HG03108 (cell line): ENCODE data around the gene TMTC1.
"Not testable (repeated sequence)": the region's sequence is repeated elsewhere in the genome, so short reads cannot be mapped to it uniquely, and the experiment has no call there.

Experiments
- ATAC-seq: cut with Tn5 transposase; IDR thresholded peaks from one replicate; pipeline ENCODE4 v1.9.1; 2021; ENCODE audit warnings: moderate library complexity; ENCODE audit not compliant: unreplicated experiment

The TMTC1 gene

DNA sequence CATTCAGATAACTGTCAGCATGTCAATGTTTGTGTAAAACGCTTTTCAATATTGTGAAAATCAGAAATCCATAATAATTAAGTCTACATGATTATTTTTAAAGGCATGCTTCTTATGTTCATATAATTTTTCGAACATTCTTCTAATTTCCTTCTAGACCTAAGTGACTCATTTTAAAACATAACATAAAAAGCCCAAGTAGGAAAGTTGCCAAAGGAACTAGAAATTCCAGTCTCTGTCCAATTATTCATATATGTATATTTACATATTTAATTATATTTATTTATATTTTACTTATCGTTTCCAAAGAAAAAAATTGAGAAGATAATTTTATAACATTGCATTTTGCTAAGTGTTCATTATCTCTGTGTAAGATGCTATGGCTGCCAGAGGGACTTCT is 110.4 kb downstream of the TMTC1 start:
- ATAC-seq: no peak

DNA sequence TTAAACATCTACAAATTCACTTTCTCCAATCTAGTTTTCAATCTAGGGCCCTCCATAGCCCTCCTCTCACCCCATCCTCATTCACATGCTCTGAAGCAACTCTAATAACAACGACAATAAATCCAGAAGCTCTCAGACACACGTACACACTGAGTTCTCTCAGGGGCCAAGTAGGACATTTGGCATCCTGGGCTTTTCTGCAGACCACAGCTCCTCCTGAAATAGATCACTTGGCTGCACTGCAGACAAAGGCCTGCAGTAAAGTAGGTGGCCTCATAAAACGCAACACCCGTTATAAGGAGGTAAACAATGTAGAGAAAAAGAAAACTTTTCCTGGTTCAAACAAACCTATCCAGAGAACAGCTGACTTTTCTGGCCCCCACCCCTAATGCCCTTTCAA is 111.2 kb downstream of the TMTC1 start:
- ATAC-seq: no peak

DNA sequence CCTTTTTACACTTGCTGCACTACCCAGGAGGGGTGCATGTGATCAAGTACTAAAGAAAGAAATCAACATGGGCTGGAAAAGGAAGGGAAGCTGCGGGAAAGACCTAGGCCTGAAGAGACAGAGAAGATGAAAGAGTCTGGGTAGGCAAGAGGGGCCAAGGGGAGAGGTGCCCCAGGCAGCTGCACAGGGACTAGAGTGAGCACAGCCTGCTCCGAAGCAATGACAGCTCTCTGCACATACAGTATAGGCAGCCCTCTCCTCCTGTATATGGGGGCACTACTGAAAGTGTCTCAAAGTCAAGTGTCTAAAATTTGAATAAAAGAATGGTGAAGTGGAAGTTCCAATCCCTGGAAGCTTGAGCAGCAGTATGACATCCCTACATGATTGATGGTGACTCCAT is 112.0 kb downstream of the TMTC1 start:
- ATAC-seq: no peak

DNA sequence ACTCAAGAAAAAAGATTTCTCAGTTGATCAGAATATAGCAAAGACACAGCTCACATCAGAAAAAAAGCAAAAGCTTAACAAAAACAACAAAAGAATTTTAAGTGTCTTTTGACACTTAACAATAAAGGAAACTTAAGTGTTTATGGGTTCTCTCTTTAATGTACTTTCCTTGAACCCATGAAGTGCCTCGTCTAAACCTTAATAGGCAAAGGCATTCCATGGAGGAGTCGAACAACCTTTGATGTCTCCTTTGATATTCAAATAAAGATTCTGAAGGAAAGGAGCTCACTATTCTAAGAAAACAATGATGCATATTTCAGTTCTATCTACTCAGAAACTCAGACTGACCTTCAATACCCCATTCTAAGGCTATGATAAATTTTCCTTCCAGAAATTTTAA is 116.7 kb downstream of the TMTC1 start:
- no peak for ATAC-seq

DNA sequence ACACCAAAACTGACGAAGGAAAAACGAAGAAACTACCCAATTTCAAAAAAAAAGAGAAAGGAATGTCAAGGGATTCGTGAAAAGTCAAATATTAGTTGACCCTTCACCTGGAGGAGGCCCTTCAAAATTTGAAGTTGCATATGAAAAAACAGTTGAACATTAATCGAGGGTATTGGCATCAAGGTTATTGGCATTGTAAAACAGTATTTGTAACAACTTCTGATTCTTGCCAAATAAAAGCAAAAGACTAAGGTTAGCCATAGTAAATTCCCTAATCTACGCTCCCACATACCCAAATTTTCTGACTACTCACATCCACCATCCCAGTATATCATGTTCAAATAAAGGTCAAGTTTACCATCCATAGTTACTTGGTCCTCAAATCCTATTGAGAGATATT is 118.6 kb downstream of the TMTC1 start:
- no peak for ATAC-seq

DNA sequence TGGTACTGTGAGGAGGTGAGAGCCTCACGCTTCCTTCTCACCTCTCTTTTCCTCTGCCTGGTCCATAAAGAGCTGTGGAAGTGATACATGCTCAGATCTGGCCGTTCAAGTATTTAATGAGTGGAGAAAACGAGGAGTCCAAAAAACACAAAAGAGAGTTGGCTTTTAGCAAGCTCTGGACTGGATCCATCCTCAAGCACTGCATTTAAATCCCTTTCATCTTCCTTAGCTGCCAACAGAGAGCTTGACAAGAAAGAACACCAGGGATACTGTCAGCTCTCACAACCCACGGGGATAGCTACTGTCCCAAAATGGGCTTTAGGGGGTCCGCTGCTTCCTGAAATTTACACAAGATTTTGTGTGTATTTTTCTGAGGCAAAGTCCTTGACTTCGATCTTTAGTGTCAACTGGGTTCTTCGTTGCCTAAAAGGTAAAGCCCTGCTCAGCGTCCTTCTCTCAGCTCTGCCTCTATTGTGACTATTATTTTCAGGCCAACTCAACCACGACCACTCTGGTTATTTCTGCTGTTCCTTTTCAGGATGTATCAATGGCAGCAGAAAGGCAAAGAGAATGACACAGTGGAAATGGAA is 120.9 kb downstream of the TMTC1 start:
- no peak for ATAC-seq

DNA sequence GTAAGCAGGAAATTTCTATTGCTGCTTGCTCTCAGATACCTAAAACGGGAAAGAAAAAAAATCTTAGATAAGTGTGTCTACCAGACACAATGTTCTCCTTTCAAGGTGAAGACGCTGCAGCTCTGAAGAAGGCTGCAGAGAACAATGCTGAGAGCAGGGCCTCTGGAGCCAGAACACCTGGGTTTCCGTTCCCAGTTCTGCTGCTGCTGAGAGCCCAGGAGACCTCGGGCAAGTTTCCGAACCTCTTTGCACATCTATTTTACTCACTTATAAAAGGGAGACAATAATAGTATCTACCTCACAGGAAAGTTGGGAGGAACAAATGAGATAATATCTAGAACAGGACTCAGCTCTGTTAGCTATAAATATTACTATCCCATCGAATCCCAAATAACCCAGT is 122.9 kb downstream of the TMTC1 start:
- no peak for ATAC-seq

DNA sequence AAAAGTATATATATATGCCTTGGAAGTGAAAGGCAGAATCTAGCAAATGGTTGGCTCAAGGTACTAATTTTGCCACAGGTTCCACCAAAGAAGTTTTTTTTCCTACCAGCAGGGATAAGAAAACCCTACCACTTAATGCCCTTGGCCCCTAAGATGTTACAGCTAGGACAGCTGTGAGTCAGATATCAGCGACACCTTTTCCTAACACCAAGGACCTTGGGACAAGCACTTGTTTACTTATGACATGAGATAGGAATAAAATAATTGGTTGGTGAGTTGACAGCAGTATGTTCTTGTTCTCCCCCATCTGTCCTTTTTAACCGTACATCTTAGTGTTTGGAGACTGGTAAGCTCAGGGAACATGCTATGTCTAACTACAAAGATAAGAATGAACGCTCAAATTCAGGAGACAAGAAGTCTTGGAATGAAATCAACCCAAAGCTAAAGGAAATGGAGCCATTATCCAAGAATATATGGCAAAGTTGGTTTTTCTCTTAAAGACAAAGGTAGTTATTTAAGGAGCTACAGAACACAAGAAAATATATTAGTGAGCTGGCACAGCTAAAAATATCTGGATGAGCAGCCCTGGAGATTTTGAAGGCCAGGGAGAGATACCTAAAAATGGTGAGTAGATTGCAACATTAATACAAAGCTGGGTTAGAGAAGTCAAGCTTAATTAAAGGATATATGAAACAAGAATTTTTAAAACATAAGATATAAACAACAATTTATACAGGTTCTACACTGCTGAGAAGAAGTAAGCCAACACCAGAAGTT is 126.8 kb downstream of the TMTC1 start:
- ATAC-seq: no peak

DNA sequence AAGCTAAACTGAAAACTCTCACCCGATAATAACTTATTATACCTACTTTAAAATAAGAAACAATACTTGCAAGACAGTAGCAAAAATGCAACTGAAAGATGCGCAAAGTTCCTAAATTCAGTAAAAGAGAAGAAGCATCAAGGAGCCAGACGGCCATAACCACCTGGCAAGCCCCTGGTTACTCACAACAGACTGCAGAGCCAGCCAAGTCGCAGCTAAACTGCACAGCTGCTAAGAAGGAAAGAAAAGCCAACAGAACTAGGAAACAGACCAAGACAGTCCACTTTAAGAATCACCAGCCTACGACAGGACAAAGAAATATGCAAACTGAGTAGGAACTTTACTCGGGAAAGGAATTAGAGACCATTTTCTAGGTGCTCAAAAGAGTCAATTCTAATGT is 127.9 kb downstream of the TMTC1 start:
- no peak for ATAC-seq

DNA sequence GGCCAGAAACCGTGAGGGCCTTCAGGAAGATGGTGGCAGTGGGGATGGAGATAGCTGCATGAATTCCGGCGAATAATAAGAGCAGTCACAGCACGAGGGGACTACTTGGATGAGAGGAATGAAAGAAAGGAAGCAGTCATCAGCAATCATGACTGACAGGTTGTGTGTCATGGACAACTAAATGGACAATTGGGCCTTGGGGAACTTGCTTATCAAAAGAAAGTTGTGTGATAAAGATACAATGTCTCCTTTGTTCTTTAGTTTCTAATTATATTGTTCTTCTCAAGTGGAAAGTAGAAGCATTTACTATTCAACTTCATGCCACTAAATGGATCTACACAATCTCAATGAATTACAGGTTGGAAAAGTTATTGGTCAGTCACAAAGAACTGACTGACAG is 130.5 kb downstream of the TMTC1 start:
- ATAC-seq: no peak

DNA sequence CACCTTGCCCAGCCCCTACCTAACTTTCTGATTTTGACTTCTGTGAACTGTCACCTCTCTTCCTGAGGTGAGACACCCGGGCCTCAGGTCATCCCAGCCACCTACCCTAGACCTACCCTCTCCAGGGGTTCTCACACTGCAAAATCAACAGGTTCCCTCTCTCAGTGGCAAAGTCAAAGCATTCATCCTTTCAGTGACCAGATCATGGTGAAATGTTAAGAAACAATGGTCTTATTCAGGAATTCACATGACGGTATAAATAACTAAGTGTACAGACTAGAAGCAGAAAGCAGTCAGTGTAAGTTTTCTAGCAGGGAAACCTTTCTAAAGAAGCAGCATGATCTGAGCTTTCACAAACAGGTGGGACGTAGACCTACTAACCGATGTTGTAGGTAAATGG is 133.4 kb downstream of the TMTC1 start:
- no peak for ATAC-seq

DNA sequence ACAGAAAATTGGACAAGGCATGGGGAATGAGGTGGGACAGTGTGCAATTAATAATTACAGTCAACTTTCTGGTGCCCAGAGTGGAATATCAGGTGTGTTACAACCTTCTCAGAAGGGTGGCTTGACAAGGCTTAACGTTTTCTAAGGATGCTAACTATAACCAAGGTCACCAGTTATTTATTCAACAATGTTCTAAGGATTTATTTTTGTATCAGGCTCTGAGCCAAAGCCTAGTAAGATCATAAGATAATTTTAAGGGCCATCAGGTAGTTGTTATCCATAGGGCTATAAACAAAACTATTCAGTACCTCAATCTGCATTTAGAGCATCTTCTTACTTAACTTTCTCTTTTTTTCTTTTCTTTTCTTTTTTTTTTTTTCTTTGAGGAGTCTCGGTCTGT is 134.0 kb downstream of the TMTC1 start:
- ATAC-seq: no peak

DNA sequence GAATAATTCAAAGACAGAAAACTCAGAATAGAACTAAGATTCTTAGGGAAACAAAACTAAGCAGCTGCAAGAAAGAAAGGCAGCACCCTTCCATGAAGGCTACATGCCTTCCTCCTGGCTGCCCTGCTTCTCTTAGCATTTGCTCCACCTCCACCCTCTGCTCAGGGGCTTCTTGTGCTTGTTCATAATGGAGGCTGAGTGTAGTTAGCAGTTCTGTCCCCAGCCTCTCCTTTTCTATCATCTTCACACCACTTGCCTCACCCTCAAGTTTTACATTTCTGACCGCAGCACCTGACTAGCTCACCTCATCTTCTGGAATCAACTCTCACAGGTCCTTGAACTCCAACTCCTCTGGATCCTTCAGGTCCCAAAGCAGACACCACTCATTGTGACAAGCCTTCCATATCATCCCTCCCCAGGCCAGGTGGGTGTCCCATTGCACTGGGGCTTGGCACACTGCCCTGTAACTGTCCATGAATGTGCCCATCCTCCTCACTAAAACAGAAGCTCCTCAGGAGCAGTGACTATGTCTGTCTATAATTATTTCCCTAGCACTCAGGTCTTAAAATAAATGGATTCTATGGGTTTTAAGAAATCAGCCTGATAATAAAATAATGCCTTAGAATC is 139.1 kb downstream of the TMTC1 start:
- ATAC-seq: no peak

DNA sequence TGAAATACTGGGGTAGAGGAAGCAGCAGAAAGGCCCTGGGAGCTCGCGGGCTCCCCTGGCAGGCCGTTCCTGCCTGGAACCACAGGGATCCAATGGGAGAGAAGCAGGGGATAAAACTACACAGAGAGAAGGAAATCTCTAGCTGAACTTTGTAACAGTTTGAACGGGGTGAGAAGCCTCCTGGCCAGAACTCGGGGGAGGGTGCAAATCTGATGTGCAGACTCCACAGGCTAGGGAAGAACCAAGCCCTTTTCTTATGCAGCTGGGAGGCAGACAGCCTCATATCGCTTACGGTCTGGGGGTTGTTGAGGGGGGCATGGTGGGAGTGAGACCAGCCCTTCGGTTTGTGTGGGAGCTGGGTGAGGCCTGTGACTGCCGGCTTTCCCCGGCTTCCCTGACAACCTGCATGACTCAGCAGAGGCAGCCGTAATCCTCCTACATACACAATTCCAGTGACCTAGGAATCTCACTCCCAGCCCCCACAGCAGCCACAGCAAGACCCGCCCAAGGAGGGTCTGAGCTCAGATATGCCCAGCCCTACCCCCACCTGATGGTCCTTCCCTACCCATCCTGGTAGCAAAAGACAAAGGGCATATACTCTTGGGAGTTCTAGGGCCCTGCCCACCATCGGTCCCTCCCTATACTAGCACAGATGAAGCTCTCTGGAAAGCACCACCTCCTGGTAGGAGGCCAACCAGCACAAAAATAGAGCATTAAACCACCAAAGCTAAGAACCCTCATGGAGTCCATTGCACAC is 143.0 kb downstream of the TMTC1 start:
- no peak for ATAC-seq

DNA sequence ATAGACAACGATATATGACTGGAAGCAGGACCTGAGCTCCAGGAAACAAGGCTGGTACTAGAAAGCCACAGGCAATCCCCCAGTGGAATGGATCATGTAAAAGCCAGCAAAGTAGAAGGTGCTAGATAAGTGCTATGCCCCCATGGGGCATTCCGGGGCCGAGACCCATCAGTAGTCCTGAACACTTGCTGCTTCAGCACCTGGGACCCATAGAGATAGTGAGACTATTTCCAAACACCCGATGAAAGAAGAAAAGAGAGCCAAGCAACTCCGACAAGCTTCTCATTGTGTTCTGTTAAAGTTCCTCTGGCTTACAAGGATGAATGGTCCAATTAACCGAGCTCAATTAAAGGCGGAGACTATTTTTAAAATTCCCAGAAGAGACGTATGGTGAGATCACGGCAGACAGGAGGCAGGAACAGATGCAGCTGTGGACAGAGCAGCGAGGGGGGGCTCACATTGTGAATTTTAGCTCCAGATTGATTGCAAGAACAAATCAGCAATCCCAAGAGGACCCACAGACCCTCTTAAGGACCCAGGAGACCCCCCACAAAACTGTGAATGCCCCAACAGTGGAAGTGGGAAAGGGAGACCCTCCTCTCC is 143.7 kb downstream of the TMTC1 start:
- ATAC-seq: no peak

DNA sequence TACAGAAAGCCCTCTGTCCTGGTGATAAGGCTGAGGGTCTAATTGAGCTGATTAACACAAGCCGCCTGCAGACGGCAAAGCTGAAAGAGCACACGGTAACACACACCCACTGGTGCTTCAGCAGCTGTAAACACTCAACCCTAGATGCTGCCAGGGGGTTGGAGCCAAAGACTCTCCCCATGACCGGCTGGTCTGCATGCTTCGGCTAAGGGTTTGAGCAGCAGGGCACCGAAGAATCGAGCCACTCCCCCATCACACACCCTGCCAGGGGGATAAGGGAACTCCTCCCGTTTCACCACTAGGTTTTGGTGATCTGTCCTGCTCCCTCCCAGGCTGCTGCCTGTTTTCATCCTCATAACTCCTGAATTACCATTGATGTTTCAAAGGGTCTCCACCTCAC is 145.2 kb downstream of the TMTC1 start:
- ATAC-seq: no peak

DNA sequence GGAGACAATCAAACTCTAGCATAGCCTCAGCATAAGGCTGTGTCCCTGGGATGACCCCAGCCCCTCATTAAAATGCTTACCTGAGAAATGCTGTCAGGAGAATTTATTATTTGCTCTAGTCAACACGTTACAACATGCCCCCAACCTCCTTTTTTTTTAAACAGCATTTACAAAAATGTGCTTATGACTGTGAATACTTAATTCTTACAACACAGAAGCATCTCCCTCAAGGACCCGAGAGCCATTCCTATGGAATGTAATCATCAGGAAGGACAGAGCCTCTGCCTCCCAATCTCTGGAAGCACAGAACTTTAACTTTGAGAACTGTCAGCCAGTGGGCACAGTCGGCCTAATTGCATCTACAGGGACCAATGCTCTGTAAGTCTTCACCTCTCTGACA is 149.7 kb downstream of the TMTC1 start:
- no peak for ATAC-seq

DNA sequence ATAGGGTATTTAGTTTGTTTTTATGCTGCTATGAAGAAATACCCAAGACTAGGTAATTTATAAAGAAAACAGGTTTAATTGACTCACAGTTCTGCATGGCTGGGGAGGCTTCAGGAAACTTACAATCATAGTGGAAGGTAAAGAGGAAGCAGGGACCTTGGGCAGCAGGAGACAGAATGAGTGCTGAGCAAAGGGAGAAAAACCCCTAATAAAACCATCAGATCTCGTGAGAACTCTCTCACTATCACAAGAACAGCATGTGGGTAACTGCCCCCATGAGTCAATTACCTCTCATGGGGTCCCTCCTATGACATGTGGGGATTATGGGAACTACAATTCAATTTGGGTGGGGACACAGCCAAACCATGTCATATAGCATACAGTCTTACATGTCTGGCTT is 153.6 kb downstream of the TMTC1 start:
- ATAC-seq: not testable (repeated sequence)

DNA sequence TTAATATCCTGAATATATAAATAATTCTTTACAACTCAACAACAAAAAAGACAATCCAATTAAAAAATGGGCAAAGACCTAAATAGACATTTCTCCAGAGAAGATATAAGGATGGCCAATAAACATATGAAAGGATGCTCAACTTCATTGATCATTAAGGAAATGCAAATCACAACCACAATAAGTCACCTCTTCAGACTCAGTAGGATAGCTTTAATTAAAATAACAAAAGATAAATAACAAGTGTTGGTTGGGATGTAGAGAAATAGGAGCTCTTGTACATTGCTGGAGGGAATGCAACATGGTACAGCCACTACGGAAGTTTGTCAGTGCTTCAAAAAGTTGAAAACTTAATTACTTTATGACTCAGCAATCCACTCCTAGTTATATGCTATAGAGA is 156.5 kb downstream of the TMTC1 start:
- ATAC-seq: no peak

DNA sequence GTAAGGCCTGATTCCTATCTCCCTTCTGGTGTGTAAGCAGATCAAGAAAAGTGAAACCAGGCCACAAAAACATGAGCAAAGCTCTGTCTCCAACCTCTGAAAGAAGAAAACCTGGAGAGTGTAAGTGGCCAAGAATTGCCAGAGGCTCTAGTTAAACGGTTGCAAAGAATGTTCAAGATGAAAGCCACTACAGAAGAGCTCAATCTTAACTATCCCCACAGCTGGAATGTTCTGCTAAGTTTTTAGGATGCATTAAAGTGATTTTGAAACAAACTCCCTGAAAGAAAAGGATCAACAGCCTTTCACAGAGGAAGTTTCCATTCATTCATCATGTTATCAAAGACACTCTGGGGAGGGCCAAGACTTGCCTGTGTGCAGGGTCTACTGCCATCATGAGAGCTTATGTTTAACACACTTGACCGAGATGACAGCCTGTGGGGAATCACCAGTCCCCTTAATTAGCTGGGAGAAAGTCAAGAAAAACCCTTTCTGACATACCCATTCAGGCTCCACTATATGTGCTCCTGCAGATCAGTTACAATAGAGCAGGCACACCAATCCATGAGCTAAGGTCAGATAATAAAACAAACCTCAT is 158.3 kb downstream of the TMTC1 start:
- no peak for ATAC-seq

DNA sequence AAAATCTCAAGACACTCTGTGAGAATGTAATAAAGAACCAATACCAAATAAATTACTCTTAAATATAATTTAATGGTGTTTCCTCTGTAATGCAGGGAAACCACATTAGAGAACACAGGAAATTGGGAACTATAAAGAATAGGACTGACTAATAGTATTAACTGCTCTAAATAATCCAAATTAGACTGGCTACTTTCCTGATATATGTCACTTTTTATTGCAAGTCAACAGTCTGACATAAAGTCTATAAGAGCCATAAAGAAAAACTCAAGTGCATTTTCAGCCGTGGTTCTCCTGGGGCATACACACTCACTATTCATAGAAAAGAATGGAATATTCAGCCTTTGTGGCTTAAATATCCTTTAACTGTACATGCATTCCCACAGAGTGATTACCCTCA is 161.5 kb downstream of the TMTC1 start:
- ATAC-seq: no peak
